Fibroblast of the conjunctiva (primary cell): ENCODE data around the gene HS1BP3.
A peak's percentile ranks its signal among the peaks of the same experiment; 100 is the strongest.

Experiments used
- DNase-seq: peaks from one replicate; pipeline ENCODE4 v3.0.0-alpha.2; 2010; ENCODE audit warnings: low read depth

The HS1BP3 gene

GRCh38 chr2:20674974-20675679 lies 24.2 kb upstream of the HS1BP3 start:
- peak; percentile 27 for DNase-seq

- no peak for DNase-seq
Measured at GRCh38 chr2:20674309-20674965, 23.5 kb upstream of the HS1BP3 start.

GRCh38 chr2:20673686-20674308 lies 22.9 kb upstream of the HS1BP3 start:
- no peak for DNase-seq

GRCh38 chr2:20672201-20672951 lies 21.5 kb upstream of the HS1BP3 start:
- DNase-seq = no peak

- DNase-seq = no peak
Measured at GRCh38 chr2:20671736-20672080, 20.8 kb upstream of the HS1BP3 start.

GRCh38 chr2:20671036-20671735 lies 20.3 kb upstream of the HS1BP3 start:
- DNase-seq = no peak

- no peak for DNase-seq
Measured at GRCh38 chr2:20670315-20671035, 19.6 kb upstream of the HS1BP3 start.

- no peak for DNase-seq
Measured at GRCh38 chr2:20669562-20670314, 18.8 kb upstream of the HS1BP3 start.

- no peak for DNase-seq
Measured at GRCh38 chr2:20668871-20669475, 18.1 kb upstream of the HS1BP3 start.

- no peak for DNase-seq
Measured at GRCh38 chr2:20668451-20668850, 17.6 kb upstream of the HS1BP3 start.

GRCh38 chr2:20667531-20668401 lies 16.9 kb upstream of the HS1BP3 start:
- DNase-seq = no peak

- no peak for DNase-seq
Measured at GRCh38 chr2:20667151-20667530, 16.2 kb upstream of the HS1BP3 start.

GRCh38 chr2:20666304-20667150 lies 15.6 kb upstream of the HS1BP3 start, which contains the start of gene GDF7:
Gene GDF7, plus strand, starts transcription at chr2:20667144. Its CDS starts 96 bp downstream, at chr2:20667240.
- no peak for DNase-seq

- no peak for DNase-seq
Measured at GRCh38 chr2:20666005-20666303, 15.1 kb upstream of the HS1BP3 start.

- DNase-seq = no peak
Measured at GRCh38 chr2:20665243-20666004, 14.5 kb upstream of the HS1BP3 start.

- DNase-seq = no peak
Measured at GRCh38 chr2:20664431-20665242, 13.7 kb upstream of the HS1BP3 start.

- DNase-seq = no peak
Measured at GRCh38 chr2:20664071-20664390, 13.1 kb upstream of the HS1BP3 start.
